A549 (cell line): ENCODE data around the gene GHDC.

Experiments used
- CBX2 ChIP-seq: fragments of 200-600 bp; sonication (generic); IDR thresholded peaks from 2 replicates; pipeline ENCODE4 v1.6.1; 2016; ENCODE audit warnings: low read depth, mild to moderate bottlenecking, borderline replicate concordance
- CHD4 ChIP-seq: fragments of 200-600 bp; sonication (generic); IDR thresholded peaks from 2 replicates; pipeline ENCODE4 v1.6.1; 2016; ENCODE audit warnings: antibody characterized with exemption, mild to moderate bottlenecking, borderline replicate concordance
- CTCF ChIP-seq: fragments of >200 bp; sonication (Bioruptor Twin); formaldehyde crosslinking; IDR thresholded peaks from 3 replicates; pipeline ENCODE4 v1.5.1; 2016
- FOSB ChIP-seq: fragments of 250-450 bp; sonication (Bioruptor Pico); IDR thresholded peaks from 2 replicates; pipeline ENCODE4 v1.5.0; 2020; ENCODE audit warnings: mild to moderate bottlenecking, moderate library complexity
- JUN ChIP-seq, 2 experiments: fragments of >200 bp; sonication (Bioruptor Twin); formaldehyde crosslinking; IDR thresholded peaks; 2 replicates in 1 of 2; 3 replicates in 1 of 2; pipeline ENCODE4 v1.6.1; 2016 to 2017
- RAD21 ChIP-seq, 2 experiments: fragments of >200 bp in 1 of 2; sonication (Bioruptor Twin) in 1 of 2; formaldehyde crosslinking in 1 of 2; IDR thresholded peaks in 1 of 2; conservative IDR thresholded peaks in 1 of 2; 2 replicates in 1 of 2; 3 replicates in 1 of 2; pipeline ENCODE4 v1.6.1; 2012 to 2018; ENCODE audit warnings: inconsistent platforms in 1 of 2
- RCOR1 ChIP-seq: fragments of 150-350 bp; IDR thresholded peaks from 2 replicates; pipeline ENCODE4 v1.6.1; 2014; ENCODE audit warnings: antibody characterized with exemption, low read length, low read depth
- REST ChIP-seq: fragments of 200-600 bp; sonication (generic); IDR thresholded peaks from 2 replicates; pipeline ENCODE4 v1.6.1; 2016; ENCODE audit warnings: antibody characterized with exemption, mild to moderate bottlenecking, moderate library complexity
- USF2 ChIP-seq: fragments of 450-650 bp; IDR thresholded peaks from 2 replicates; pipeline ENCODE4 v1.6.1; 2014; ENCODE audit warnings: antibody characterized with exemption

- TF ChIP-seq CHD4 (no peak), JUN (IDR thresholded peaks at IDR 0.05) (no peak), FOSB (CRISPR knock-in tag) (no peak), CTCF (peak; percentile 74), REST (no peak), RCOR1 (no peak), CBX2 (no peak), USF2 (no peak), RAD21 (conservative IDR thresholded peaks at IDR 0.05 in 1 of 2, IDR thresholded peaks at IDR 0.05 in 1 of 2) (peak; percentile 74 to 81)
Measured at GRCh38 chr17:42221886-42222745, 27.8 kb upstream of the GHDC start.
